ENCODE results near the gene RAD50.

The RAD50 gene

GRCh38 chr5:132637241-132637640, 80.5 kb downstream of the RAD50 start:
- DNase-seq = no peak

DNA sequence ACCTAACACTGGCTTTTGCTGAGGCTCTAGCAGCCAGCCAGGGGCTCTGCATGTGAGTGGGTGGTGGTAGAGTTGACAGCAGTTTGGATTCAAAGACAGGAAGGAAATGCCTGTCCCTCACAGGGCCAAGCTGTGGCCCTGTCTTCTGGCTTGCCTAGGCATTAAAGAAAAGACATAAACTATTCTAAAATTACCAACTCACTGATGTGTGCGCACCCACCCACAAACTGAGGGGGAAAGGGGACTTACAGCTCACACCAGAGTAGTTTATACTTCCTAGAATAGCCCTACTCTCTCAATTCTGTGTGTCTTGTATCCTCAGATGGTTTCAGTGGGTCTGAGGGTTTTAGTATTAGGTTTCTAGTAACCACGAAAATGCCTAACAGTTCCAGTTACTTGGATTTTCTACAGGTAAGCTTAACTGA, 82.9 kb downstream of the RAD50 start:
- no peak for DNase-seq

DNA sequence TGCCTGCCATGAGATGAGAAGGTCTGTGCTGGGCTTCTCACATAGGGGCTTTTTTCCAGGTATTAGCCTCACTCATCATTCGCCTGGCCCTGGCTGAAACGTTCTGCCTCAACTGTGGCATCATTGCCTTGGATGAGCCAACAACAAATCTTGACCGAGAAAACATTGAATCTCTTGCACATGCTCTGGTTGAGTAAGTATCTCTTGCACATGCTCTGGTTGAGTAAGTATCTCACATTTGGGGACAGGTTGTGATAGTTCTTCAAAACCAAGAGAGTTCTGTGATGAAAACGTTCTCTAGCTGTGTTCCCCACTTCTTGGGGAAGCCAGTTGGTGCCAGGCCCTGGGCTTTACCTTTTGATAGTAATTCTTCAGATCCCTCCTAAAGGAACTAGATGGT, 83.8 kb downstream of the RAD50 start:
- no peak for DNase-seq

DNA sequence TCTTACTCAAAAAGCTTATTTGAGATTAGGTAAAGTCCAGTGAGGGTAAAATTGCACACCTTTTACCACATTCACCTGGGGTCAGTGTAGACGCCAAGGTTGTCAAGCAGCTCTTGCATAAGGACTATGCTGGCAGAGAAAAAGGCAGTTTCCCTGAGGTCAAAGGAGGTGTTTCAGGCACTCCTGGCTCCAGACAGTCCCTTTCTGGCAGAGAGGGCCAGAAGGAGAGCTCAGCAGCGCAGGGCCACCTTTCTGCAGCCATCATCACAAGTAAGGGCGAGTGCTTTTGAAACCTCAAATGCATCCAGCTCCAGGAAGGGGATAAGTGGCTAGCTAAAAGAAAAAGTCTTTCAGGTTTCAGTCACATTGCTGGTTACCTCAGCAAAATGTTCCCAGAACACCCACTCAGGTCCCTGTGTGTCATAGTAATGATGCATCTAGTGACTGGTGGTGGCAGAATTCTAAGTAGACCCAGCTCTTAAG, 84.5 kb downstream of the RAD50 start:
- no peak for DNase-seq

DNA sequence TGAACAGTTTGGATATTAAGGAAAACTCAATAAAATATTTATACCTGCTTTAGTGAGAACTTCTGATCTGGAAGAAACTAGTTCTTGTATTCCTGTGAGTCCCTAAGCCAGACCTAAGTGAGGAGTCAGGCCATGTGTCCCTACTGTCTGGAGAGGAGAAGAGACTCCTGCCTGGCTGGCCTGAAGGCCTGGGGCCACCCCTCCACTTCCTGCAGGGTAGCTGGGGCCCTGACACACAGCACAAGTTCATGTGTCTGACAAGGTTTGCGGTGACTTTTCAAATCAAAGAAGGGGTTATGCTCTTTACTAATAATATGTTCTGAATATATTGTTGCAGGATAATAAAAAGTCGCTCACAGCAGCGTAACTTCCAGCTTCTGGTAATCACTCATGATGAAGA, 85.1 kb downstream of the RAD50 start:
- no peak for DNase-seq

DNA sequence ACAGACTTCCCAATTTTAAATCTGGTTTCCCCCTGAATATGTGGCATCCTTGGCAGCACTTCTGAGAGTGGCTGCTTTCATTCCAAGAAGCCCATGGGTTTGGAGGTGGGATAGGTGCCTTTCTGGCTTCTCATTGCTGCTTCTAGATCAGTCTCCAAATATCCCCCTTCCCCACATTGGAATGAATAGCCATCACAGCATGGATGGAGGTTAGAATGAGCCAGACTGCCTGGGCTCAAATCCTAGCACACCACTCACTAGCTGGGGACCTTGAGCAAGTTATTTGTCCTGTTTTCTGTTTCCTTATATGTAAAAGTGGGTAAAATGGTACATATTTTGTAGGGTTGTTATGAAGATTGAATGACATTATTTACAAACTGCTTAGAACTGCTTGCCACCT, 87.4 kb downstream of the RAD50 start:
- DNase-seq = no peak

DNA sequence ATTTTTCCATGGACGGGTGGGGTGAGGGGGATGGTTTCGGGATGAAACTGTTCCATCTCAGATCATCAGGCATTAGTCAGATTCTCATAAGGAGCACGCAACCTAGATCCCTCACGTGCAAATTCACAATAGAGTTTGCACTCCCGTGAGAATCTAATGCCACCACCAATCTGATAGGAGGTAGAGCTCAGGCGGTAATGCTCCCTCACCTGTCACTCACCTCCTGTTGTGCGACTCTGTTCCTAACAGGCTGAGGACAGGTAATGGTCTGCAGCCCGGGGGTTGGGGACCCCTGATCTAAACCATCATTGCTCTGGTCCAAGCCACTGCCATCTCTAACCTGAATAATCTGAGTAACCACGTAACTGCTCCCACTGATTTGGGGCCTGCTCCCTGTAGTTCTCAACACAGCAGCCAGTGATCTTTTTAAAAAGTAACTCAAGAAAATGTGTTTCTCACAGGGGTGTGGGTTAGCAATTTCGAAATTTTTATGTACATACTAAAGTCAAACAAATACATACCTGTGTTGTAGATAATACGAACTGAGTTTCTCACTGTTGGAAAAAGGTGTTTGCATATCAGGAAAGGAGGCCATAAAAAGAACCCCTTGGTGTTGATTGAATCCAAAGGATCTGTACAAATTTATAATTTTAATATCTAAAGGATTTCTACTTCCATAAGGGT, 89.9 kb downstream of the RAD50 start:
- no peak for DNase-seq

DNA sequence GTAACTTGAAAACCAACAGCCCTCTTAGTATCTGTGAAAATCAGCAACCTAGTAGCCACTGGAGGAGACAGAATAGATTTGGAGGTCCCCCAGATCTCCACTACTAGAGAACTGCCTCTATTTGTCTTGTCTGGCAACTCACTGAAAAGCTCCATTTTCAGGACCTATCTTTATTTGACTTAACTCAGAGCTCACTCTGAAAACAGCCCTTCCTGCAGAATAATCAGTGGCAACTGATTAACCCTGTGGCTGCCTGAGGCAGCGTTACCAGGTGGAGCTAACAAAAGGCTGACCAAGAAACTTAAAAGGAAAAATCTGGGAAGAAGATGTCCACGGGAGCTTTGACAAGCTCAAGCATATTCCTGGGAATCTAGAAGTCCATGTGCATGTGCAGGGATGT, 90.7 kb downstream of the RAD50 start:
- no peak for DNase-seq

GRCh38 chr5:132648355-132648754, 91.6 kb downstream of the RAD50 start:
- DNase-seq = no peak

DNA sequence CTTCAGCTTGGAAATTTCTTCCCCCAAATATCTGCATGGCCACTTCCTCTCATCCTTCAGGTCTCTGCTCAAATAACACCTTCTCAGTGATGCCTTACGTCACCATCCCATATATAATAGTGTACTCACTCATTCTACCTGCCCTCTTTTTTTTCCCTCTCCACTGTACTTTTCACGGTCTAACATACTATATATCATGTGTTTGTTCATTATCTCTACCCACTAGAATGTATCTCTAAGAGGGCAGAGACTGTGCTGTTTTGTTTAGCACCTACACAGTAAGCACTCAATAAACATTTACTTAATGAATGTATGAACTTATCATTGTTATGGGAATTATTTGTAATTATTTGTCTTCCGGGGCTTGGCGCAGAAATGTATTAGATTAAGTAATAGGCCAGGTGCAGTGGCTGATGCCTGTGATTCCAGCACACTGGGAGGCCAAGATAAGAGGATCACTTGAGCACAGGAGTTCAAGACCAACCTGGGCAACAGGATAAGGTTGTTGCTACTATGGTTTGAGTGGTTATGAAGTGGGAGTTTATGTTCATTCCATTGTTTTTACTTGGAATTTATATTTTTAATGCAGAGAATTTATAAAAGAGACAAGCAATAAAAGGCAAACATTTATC, 95.2 kb downstream of the RAD50 start:
- DNase-seq = no peak

- no peak for DNase-seq
Observed at GRCh38 chr5:132653716-132654115, 96.9 kb downstream of the RAD50 start.

DNA sequence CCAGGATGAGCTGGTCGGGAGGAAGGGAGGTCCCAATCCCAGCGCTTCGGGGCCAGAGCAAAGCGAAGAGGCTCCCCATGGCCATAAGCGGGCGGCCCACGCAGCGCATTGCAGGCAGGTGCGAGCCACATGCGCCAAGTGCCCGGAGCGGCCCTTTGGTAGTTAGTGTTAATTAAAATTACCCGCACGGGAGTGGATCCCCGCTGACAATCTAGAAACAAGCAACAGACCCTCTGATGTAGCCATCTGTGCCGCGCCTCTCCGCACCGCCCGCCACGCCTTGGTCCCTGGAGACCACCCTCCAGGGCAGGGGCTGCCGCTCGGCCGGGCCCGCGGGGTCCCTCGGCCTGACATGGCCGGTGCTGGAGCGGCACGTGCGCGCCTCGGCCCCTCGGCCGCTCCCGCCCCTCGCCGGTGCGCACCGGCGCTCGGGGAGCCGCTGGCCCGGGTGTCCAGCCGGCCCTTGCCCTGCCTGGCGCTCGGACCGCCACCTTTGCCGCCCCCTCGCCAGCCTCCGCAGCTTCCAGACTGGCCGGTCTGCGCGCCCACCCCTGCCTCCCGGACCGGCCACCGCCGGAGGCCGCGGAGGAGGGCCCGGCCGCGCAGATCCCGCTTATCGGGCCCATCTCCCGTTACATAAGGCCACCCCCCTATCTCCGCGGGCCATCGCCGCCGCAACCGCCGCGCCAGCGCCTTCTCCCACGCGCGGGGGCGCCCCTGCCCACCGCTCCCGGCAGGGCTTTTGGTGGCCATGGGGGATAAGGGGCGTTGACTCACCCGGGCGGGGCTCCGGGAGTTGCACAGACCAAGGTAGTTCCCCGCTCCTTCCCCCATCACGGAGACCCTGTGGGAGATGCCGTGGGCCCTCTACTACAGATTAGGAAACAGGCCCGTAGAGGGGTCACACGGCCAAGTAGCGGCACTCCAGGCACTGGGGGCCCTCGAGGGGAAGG, 99.3 kb downstream of the RAD50 start:
- no peak for DNase-seq

GRCh38 chr5:132656774-132657355, 100.1 kb downstream of the RAD50 start:
- no peak for DNase-seq

DNA sequence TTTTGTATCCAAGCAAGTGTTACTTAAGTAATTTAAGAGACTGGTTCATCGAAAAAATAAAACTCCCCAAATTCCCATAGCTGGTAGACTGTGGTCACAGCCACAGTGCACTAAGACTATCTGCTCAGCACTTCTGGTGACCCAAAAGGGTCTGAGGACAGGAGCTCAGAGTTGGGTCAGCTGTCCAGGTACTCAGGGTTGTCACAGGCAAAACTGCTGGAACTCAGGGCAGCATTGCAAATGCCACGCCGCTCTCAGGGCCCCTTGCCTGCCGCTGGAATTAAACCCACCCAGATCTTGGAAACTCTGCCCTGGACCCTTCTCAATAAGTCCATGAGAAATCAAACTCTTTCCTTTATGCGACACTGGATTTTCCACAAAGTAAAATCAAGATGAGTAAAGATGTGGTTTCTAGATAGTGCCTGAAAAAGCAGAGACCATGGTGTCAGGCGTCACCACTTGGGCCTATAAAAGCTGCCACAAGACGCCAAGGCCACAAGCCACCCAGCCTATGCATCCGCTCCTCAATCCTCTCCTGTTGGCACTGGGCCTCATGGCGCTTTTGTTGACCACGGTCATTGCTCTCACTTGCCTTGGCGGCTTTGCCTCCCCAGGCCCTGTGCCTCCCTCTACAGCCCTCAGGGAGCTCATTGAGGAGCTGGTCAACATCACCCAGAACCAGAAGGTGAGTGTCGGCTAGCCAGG, 101.1 kb downstream of the RAD50 start, which contains the start of gene IL13:
IL13 (plus strand) TSS at position 498 of the 705 bp plus-strand sequence; CDS start at position 512, 14 bp downstream.
- no peak for DNase-seq

DNA sequence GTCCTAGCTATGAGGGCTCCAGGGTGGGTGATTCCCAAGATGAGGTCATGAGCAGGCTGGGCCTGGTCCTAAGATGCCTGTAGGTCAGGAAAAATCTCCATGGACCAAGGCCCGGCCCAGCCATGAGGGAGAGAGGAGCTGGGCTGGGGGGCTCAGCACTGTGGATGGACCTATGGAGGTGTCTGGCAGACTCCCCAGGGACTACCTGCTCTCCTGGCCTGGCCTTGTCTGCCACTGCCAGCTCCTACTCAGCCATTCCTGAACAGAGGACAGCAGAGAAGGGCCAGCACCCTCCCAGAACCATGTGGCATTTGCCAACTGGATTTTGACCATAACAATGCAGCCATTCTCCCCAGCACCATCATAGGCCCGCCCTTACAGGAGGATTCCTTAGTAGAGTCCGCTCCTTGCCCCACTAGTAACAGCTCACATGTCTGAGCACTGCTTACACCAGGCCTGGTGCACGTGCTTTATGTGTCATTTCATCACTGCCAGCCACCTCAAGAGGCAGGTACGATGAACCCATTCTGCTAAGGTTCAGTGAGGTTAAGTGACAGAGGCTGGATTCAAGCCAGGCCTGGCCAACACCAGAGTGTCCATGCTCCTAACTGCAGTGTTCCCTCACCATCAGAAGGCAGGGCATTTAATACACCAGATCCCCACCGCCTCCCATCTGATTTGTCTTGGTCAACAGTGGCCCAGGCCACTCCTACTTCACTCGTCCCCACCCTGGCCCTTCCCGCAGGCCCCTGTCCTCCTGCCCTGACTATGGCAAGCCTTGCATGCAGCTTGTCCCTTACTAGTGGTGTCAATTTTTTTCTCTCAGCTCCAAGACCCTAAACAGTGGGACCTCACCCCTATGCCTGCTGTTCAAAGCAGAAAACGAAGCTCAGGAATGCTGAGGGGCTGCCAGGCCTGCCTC, 101.9 kb downstream of the RAD50 start:
- DNase-seq = no peak

DNA sequence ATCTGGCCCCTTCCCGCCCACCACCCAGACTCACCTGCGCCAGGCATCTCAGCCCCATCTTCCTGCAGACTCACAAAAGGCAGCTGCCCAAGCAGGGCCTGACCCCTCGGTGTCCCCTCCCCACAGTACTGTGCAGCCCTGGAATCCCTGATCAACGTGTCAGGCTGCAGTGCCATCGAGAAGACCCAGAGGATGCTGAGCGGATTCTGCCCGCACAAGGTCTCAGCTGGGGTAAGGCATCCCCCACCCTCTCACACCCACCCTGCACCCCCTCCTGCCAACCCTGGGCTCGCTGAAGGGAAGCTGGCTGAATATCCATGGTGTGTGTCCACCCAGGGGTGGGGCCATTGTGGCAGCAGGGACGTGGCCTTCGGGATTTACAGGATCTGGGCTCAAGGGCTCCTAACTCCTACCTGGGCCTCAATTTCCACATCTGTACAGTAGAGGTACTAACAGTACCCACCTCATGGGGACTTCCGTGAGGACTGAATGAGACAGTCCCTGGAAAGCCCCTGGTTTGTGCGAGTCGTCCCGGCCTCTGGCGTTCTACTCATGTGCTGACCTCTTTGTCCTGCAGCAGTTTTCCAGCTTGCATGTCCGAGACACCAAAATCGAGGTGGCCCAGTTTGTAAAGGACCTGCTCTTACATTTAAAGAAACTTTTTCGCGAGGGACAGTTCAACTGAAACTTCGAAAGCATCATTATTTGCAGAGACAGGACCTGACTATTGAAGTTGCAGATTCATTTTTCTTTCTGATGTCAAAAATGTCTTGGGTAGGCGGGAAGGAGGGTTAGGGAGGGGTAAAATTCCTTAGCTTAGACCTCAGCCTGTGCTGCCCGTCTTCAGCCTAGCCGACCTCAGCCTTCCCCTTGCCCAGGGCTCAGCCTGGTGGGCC, 103.1 kb downstream of the RAD50 start:
- DNase-seq = no peak

DNA sequence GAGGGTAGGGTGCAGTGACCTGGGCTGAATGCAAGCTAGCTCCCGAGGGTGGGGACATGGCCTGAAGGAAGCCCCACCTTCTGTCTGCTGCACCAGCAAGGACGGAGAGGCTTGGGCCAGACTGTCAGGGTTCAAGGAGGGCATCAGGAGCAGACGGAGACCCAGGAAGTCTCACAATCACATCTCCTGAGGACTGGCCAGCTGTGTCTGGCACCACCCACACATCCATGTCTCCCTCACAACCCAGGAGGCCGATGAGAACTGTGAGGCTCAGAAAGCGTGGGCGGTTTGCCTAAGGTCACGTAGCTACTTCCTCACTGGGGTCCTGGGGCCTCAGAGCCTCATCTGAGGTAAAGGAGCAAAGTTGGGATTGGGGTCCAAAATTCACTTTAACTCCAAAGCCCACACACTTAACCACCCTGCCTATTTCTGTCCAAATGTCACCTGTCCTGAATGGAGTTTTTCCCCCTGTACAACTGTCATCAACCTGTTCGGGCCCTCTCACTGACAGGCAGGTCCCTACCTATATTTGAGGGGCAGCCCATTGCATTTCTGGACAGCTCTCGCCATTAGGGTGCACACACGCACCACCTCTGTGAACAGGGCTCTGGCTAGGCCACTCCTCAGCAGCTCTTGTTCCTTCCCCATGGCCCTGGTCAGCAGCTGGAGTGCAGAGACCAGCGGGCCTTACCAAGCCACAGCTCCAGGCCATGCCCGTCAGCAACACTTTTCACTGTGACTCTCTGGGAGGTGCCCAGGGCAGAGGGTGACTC, 104.6 kb downstream of the RAD50 start:
- DNase-seq = no peak

GRCh38 chr5:132662004-132662401, 105.2 kb downstream of the RAD50 start:
- no peak for DNase-seq
